Measurements from ENCODE around the gene FANCB.

Gene FANCB

DNA sequence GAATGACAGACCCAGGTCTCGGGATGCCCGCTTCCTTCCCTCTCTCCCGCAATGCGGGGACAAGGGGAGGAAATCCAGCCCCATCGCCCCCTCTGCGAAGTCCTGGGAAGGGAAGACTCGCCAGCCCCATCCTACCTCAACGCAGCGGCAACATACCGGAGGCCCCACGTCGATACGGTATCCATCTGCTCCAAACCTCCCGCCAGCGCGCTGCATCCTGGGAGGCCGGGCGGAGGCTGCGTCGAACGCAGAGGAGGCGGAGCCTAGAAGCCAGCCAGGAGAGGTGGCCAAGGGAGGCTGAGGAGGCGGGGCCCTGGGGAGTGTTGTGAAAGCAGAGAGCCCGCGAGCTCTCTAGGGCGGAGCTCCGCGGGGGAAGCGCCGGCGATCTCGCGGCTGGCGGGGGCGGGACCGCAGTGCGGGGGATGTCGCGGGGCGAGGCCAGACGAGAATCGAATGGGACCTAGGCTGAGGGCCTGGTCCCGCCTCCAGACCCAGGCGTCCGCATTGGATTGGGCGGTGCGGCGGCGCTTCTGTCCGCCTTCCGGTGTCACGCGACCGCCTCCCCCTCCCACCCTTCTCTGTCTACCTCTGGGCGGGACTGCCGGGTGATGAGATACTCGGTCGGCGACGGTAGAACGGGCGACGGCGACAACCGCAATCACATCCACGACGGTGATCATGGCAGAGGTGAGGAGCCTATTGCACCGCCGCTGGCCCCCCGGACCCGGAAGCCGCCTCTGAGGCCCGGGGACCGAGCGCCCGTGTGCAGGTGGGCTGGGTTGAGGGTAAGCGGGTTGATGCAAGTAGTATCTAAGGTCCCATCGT is at the start of gene FANCB, which contains the start of gene MOSPD2:
FANCB (minus strand) TSS at position 219 of the 825 bp plus-strand sequence. CDS start 7,559 bp downstream, outside the sequence.
MOSPD2 (plus strand) TSS at position 571 of the 825 bp plus-strand sequence; CDS start at position 679, 108 bp downstream.
- DNase-seq: peak; percentile 91 to 93

DNA sequence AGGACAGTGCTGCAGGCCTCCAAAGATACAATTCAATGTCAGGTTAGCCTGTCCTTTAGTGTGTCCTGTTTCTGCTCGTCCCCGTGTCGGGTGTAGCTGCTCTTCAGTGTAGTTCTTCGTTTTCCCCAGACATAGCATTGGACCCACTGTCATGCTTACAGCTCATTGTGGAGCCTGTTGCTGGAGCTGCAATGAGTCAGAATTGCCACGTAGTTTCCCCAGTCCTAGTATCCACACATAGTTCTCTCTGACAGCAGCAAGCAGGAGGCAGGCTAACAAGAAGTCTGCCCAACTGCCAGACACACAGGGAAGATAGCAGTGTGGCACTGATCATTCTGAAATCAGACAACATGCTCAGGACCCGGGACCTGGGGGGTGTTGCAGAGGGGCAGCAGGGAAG is 49.6 kb upstream of the FANCB start:
- no peak for DNase-seq

- no peak for DNase-seq
These were observed 47.3 kb upstream of the FANCB start for GRCh38 chrX:14920196-14920595.

GRCh38 chrX:14919407-14919806 is 46.5 kb upstream of the FANCB start:
- no peak for DNase-seq

GRCh38 chrX:14916017-14916674 is 43.3 kb upstream of the FANCB start:
- DNase-seq: no peak

GRCh38 chrX:14915596-14915995 is 42.7 kb upstream of the FANCB start:
- no peak for DNase-seq

DNA sequence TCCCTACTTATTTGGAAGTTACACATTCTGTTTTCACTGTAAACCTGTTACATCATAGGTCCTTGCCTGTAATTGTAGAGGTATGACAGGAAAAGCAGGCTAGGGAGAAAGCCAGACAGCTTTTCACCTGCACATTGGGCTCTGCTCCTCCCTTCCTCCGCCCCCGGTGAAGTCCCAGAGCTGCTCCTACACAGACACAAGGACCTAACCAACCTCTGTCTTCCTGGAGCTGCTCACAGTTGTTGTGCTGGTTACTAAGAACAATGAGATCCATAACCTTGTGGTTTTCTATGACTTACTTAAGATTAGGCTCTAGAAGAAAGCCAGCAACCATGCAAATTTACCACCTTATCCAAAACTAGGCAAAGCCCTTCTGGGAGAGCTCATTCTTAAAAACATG is 40.4 kb upstream of the FANCB start:
- no peak for DNase-seq

DNA sequence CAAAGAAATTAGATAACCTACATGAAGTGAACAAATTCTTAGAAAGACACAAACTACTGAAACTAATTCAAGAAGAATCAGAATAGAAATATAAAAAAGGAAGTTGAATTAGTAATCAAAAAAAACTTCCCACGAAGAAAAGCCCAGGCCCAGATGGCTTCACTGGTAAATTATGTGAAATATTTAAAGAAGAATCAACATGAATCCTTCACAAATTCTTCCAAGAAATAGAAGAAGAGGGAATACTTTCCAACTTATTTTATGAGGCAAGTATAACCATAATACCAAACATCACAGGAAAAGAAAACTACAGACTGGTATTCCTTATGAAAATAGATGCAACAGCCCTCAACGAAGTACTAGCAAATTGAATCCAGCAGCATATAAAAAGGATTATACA is 31.0 kb upstream of the FANCB start:
- no peak for DNase-seq

GRCh38 chrX:14902537-14902936 is 29.7 kb upstream of the FANCB start:
- DNase-seq: no peak

GRCh38 chrX:14899607-14900006 is 26.7 kb upstream of the FANCB start:
- DNase-seq: no peak

DNA sequence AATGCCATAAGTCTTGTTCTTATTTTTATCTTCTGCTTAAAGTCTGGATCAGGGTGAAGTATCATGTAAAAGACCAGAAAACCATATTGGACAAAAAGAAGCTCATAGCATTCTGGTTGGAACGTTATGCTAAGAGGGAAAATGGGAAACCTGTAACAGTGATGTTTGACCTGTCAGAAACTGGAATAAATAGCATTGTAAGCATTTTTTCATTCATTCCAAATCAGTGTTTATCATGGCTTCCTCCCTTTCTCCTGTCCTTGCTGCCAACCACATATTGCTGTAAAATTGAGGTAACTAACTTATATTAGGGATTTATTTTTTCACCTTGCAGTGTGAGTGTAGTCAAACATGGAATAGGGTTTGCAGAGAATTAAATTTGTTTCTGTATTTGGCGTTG is 24.2 kb upstream of the FANCB start:
- no peak for DNase-seq

GRCh38 chrX:14896273-14896672 is 23.4 kb upstream of the FANCB start:
- no peak for DNase-seq

- DNase-seq: no peak
These were observed 13.4 kb upstream of the FANCB start for GRCh38 chrX:14886252-14886651.

- no peak for DNase-seq
These were observed 11.8 kb upstream of the FANCB start for GRCh38 chrX:14884714-14885113.

- DNase-seq: no peak
These were observed 11.0 kb upstream of the FANCB start for GRCh38 chrX:14883826-14884225.

DNA sequence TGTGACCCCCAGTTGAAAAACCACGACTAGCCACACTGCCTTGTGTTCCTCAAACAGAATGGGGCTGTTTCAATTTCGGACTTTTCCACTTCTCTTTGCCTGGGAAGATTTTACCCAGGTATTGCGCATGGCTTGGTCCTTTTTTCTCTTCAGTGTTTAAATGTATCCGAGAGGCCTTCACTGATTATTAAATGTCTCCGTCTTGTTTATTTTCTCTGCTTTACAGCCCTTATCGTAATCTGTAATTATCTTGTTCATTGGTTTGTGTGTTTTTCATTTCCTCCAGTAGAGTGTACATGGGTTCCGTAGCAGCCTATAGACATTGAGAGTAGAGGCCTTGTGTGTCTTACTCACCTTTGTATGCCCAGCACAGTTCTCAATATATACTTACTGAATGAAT is 2.8 kb upstream of the FANCB start:
- no peak for DNase-seq

- DNase-seq: no peak
These were observed 794 bp upstream of the FANCB start for GRCh38 chrX:14873676-14874049.

DNA sequence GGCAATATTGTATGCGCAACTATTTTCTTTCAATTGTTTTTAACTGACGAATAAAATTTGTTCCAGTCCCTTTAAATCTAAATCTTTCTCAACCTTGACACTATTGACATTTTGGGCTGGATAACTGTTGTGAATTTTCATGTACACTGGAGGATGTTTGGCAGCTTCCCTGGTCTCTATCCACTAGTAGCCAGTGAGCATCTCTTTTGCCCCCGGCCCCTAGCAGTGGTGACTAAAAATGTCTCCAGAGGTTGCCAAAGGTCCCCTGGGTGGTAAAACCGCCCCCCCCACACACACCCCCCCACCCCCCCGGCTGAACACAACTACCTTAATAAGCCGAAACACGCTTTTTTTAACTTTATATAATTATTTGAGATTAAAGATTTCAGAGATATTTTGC is 514 bp downstream of the FANCB start:
- no peak for DNase-seq

DNA sequence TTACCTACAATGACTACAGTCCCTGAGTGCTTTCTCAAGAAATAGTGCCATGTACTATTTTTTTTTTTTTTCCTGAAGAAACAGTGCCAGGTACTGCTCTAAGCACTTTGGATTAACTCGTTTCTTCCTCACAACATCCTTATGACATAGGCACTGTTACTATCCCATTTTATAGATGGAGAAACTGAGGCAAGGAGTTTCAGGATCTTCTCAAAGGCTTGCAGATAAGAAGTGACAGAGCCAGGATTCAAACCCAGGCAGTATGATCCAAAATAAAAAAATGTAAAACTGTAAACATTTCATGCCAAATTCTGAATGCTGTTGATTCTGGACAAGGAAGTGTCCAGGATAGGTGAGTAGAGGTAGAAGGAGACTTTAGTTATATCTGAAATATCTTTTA is 1.1 kb downstream of the FANCB start:
- DNase-seq: no peak

DNA sequence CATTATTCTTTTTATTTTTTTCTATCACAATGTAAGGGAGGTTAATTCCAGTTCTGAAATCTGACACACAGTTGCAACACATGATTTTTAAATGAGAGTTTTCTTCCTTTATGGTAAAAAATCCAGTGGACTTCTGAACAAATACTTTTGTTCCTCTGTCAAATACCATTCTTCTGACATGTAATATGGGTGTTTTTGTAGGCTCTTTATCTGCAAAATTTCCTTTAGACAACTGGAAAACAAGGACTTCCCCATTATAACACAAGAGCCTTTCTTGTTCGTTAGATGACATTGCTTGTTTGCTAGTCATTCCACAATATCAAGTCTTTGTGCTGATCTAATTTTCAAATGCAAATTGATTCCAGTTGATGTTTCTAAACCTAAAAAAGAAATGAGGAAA is 7.7 kb downstream of the FANCB start:
- no peak for DNase-seq

DNA sequence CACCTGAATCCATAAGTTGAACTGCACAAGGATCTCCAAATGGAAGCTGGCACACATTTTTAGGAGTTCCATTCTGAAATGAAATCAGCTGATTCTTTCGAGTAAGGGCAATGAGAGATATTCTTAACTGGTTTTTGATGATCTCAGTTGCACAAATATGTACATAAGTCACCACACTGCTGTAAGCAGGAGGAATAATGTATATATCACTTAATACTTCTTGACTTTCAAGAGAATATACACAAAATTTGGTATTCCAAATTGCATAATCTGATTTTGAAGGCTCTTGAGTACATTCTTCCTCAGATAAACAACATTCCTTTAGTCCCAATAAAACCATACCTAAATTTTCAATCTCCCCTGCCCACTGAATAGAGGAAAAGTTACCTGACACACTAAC is 8.2 kb downstream of the FANCB start:
- no peak for DNase-seq

- DNase-seq: no peak
These were observed 21.3 kb downstream of the FANCB start for GRCh38 chrX:14851526-14851925.

DNA sequence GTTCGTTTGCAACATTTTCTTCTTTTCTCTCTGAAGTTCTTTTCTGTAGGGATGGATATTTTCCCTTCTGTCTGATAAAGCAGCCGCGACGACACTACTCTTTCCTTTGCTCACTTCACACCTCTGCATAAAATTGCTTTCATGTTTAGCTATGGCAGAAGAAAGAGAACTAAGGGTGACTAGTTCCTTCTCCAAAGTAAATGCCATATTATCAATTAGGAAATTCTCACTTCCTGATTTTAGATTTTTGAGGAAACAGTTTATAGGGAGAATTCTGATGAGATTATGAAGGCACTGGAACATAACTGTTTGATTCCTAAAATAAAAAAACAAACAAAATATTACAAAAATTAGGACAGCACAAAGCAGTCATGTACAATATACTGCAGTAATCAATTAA is 29.2 kb downstream of the FANCB start:
- no peak for DNase-seq

DNA sequence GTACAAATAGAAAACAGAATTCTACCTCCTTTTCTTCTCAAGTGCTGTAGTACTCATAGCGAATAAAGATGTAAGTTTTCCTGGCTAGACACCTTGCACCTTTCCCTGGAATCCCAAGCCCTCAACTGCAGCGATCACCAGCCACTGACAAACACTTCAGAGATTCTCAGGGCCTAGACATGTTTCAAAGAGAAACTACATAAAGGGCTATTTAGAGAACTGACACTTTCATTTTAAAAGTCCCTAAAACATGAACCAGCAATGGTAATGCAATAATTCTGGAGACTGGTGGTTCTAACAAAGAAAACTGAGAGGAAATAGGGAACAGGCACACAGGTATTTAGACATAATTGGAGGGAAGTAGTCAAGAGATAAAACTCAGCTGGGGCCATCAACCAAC is 35.7 kb downstream of the FANCB start:
- DNase-seq: no peak

DNA sequence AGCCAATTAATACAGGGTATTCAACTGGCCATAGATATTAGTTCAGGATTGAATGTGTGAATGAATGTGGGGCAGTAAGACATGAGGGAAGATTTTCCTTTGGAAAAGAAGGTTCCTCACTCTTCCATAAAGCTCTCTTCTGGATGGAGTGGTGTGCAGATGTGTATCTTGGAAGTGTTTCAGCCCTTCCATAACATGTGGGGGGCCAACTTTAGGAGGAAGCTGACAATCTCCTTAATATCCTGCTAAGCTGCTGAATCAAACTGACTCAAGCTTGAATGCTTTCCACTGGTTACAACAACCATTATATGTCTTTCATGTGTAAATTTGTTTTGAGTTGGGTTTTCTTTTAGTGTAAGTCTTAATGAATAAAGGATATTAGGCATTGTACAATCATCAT is 40.3 kb downstream of the FANCB start:
- DNase-seq: no peak
